GM19328 (cell line): ENCODE results near the gene GPR101.

ENCODE experiments used
- ATAC-seq: cut with Tn5 transposase; IDR thresholded peaks from one replicate; pipeline ENCODE4 v1.9.1; 2021; ENCODE audit warnings: mild to moderate bottlenecking, moderate library complexity; ENCODE audit not compliant: unreplicated experiment

GPR101 gene, protein sequence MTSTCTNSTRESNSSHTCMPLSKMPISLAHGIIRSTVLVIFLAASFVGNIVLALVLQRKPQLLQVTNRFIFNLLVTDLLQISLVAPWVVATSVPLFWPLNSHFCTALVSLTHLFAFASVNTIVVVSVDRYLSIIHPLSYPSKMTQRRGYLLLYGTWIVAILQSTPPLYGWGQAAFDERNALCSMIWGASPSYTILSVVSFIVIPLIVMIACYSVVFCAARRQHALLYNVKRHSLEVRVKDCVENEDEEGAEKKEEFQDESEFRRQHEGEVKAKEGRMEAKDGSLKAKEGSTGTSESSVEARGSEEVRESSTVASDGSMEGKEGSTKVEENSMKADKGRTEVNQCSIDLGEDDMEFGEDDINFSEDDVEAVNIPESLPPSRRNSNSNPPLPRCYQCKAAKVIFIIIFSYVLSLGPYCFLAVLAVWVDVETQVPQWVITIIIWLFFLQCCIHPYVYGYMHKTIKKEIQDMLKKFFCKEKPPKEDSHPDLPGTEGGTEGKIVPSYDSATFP

DNA sequence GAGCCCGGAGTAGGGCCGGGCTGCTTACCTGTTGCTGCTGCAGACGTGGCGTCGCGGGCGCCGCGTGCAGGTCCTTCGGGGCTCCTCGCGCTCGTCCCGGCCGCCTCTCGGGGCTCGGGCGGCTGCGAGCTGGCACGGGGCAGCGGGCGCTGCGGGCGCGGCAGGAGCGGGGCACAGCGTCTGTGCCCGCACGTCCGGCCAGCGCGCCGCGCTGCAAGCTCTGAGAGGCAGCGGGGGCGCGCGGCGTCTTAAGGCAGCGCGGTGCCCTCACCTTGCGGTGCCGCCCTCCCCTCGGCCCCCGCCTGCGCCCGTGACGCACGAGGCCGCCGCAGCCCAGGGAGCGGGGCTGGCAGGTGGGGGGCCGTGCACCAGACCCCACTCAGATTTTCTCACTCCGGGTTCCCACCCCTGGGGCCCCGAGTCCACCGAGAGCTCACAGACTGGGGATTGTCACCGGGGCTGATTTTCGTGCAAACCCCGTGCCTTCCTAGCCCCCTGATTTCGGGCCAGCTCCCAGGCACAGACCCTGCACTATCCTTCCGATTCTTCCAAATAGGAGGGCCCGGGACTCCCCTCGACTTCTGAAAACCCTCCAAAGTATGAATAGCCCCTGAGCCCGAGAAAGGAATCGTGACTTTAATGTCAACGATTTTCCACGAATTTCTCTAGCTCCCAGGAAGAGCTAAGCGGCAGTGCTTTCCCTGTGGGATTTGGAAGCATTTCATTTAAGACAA, at the start of gene GPR101:
GPR101 (minus strand) TSS at position 222 of the 734 bp plus-strand sequence. CDS start 2,321 bp downstream, outside the sequence.
- no peak for ATAC-seq

DNA sequence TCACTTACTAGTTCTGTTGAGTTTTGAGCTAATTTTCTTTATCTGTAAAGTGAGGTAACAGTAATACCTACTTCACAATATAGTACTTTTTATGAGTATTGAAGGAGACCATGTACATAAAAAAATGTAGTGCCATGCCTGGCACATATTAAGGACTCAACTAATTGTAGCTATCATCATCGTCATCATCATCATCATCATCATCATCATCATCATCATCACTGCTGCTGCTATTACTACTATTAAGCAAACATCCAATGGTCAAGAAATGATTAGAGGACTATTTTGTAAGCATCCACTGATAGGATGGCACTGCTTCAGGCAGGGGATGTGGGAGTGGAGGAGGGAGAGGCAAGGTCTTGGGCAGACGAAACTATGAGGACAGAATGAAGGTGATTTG, 47.4 kb upstream of the GPR101 start:
- ATAC-seq: no peak

DNA sequence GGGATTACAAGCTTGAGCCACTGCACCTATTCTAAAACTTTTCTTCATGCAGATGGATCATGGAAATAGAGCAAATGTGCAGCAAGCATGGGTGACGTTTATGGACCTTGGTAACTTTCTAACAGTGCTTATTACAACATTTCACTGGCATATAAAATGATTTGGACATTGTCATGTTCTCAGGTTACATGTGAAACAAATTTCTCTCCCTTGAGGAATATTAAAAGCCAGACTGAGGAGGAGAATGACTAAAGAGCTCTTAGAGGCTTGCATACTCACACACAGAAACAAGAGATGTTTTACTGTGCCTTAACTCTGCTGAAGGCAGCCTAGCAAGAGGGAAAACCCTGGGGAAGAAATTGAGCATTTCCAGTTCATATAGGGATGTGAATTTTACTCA, 38.6 kb upstream of the GPR101 start:
- no peak for ATAC-seq

DNA sequence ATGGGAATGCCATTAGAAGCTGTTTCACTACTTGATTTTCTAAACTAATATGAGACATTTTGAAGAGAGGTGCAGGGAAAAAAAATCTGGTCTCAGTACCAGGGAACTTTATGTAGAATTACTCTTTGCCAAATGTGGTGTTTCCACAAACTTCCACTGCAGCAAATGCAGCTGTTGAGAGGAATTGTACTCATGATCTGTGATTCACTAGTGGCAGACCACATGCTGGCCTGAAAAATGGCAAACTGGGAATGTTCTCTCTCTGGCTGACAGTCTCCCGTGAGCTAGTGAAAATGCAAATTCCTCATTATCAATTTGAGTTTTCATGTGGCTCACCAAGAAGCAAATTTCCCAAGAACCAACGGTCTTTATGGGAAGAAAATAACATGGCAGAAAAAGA, 37.8 kb upstream of the GPR101 start:
- ATAC-seq: no peak

DNA sequence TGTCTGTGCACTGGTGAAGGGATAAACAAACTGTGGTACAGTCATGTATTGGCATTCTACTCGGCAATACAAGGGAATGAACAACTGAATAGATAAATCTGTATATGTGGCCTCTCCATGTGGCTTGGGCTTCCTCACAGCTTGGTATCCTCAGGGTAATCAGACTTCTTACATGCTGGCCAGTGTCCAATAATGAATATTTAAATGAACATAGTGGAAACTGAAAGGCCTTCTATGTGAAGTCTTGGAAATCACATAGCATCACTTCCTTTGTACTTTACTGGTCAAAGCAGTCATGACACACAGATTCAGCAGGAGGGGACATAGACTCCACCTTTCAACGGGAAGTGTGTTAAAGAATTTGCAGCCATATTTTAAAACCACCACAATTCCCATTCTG, 33.4 kb upstream of the GPR101 start:
- no peak for ATAC-seq

DNA sequence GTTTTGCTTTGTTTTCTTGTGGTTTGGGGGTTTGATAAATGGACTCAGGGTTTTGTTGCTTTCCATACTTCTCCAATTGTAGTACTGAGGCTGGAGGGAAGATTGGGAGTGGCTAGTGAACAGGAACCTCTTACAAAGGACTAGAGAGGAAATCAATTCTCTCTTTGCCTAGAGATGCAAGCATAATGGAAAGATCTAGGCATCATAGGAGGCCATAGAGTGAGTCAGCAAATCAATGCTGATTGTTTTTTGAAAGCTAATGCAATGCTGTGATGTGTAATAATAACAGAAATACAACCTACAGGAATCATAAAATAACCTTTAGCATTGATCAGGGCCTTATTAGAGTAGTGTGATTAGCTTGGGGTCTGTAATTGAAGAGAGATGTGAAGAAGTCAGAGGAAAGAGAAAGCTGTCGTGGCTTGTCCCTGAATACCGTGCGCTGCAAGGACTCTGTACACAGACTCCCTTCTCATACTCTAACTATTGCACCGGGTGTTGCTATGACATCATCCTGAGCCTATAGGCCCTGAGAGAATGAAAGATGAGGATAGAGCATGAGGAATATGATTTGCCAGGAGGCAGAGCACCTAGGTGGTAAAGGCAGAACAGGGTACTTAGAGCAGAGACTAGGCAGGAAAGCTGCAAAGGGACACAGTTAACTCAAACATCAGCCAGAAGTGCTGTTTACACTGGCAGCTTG, 29.3 kb upstream of the GPR101 start:
- no peak for ATAC-seq

DNA sequence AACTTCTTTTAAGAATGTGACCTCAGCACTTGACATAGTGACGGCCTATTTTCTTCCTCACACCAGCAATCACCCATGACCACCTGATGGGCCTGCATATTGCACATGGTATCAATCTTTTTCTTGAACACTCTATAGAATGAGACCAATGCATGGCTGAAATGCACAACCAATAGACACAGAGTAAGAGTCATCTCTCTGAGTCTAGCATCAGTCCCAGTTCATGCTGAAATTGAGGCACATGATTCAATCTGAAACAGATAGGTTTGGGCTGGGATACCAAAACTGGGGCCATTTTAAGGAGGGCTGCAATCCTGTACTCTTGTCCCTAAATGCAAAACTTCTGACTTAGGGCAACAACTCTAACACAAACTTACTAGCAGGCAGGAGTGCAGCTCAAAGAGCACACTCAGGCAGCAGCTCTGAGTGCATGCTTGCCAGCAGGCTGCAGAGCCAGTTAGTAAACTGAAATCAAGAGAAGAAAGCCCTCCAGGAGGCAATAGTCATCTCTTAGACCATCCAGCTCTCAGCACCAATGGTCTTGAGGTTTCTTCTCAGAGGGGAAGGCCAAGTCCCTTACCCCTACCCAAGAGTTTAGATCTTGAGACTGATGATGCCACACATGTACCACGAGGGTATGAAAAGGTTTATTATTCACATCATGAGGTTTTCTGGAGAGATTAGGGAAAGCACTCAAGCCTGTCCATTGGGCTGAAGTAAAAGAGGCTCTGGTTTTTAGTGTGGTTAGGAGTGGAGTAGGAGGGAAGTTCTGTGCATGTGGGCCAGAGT, 24.7 kb upstream of the GPR101 start:
- no peak for ATAC-seq

DNA sequence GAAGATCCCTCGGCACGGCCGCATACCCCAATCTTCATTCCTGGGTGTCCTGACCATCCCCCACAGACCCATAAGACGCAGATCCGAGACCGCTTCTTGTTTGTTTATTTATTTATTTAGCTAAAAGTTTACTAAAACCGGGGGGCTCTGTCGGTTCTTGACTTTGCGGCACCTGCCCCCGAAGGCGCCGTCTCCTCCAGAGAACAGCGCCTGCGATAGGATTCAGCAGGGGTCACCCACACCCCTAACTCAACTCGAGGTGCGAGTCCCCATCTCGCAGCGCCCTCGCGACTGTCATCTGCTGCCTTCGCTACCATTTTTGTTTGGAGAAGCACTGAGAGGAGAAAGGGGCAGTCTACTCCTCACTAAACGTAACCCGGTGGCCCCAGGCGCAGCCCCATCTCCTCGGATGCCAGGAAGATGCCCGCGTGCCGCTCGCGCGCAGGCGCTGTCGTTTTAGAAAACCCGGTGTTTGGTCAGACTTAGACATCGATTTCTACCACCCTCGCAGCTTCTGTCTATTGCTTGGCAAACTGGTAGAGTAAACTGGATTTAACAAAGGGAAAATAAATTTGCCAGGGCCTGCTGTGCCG, 18.9 kb upstream of the GPR101 start:
- ATAC-seq: no peak

DNA sequence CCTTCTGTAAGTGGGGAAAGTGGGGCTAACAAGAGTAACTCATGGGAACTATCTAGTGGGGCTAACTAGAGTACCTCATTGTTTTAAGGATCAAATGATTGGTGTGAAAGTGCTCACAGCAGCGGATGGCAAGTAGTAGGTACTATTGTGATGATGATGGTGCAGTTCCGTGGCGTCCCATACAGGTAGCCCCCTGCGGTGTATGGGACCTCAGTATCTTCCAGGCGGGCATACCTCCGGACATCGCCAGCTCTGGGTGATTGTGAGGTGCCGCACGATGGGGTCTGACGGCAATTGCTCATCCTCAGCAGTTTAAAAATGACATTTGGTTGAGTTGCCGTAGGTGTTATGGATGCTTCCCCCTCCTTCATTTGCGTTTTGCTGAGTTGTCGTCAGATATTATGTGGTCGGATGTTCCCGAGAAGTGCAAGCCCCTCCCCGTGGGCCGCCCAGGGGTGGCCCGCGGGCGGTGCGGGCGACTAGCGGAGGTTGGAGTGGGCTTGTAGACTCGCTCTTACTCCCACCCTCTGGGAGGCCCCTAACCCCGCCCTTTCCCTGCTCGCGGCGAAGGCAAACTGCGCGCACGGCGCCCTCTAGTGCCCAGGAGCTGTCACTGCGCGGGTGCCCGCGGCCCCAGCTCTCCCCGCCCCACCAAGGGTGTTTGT, 18.3 kb upstream of the GPR101 start:
- ATAC-seq: peak; percentile 94

DNA sequence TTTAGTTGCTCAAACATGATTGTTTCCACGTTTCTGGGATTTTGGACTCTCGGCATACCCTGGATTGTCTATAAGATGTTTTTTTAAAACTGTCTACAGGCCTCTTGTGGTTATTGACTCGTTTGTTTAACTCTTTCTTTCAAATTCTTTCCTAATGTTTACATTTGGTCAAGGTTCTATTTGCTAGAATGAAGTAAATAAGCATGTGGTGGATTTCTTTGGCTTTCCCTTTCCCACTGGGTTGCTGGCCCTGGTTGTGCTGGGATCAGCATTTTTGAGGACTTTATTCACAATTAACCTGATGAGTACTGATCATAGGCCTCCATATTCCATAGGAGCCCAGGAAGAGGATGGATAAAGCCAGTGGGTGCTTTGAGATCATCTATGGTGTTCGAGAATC, 11.1 kb upstream of the GPR101 start:
- ATAC-seq: no peak

DNA sequence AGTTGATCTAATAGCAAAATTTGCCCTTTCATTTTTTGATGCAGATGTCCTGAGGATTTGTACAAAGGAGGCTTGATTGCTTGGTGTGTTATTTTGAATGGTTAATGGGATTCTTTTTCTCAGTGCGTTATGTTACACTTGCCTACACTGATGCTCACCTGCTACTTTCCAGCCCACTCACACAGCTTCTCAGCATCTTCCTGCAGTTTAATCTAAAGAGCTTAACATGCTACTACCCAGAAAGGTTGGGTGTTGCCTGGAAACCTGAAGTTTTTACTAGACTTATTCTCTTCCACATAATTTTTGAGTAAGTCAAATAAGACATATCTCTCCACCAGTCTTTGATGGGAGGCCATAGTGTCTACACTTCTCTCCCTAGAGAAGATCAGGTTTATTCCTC, 9.9 kb upstream of the GPR101 start:
- ATAC-seq: no peak

DNA sequence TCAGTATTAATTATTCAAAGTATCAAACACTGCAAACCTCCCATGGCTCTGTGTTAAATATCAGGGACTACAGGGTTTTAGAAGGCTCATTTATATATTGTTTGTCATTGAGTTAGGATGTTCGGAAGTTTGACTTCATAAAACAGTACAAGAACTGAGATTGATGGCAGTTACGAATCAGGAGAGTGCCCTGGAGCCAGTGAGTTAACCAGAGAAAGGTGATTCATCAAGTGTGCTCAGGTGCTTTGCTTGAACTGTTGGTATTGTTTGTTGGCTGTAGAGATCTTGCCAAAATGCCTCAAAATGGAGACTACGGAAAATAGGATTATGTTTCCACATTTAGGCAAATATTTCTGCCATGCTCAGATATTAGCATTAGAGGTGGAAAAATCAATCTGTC, 7.5 kb upstream of the GPR101 start:
- ATAC-seq: no peak

DNA sequence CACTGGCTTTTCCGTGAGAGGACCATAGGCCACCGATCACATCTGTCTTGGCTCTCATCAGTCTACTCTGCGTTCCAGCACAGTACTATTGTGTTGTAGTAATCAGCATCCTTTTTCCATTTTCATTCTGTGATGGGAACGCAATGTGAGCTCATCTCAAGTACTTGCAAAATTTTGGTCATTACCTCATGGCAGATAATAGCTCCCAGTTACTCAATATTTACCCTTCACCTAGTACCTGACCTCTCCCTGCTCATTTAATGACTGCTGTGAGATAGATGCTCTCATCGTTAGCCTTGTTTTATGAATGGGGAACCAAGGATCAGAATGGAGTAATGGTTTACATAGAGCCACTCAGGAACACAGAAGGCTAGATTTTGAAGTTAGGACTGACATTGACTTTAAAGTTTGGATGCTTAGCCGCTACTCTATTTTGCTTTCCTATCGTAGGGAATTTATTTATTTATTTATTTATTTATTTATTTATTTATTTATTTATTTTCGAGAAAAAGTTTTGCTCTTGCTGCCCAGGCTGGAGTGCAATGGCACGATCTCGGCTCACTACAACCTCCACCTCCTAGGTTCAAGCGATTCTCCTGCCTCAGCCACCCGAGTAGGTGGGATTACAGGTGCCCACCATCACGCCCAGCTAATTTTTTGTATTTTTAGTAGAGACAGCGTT, 6.5 kb upstream of the GPR101 start:
- ATAC-seq: no peak

DNA sequence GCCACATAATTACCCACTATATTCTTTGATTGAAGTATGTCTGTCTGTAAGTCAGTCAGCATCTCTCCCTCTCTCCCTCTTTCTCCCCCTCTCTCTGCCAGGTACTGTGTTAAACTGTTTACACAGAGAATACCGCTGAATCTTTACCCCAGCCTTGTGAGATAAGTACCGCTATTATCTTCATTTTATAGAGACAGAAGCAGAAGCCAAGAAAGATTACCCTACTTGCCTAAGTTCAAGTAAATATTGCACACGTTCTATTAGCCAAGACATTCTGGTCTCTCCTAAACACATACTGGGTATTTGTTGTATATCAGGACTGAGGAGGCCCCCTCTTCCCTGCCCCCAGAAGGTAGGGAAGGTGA, 695 bp upstream of the GPR101 start:
- ATAC-seq: no peak

DNA sequence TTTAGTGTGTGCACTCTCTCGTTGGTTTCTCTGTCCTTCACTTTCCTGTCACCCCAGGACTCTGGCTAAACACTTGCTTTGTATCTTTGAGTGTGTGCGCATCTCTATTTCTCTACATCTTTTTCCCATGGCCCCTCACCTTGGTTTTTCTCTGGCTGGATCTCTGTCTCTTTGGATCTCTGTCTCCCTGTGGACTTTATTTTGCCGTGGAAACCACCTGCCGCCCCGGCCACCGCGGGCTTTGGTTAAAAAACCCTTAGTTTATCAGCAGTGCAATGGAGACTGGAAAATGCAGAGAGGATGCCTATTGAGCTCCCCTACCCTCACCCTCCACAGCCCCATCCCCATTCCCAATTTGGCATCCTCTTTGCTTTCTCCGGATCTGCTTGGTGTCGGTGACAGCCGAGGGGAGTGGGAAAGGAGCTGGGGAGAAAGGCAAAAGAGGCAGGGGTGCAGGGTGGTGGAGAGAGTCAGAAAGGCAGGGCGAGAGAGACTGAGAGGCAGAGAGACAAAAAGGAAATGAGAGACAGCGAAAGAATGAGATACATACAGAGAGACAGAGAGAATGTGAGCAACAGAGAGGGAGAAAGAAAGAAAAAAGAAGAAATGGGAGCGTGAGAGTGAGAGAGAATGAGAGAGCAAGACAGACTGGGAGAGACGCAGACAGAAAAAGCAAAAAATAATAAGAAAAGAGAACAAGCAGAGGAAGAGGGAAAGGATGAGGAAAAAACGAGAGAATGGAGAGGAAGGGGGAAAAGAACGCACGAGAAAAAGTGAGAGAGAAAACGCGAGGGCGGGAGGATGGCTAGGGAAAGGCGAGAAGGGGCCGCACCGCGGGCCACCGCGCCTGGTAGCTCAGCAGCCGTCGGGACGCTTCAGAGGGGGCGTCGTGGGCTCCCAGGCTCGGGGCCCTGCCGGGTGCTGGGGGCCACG, 688 bp downstream of the GPR101 start:
- ATAC-seq: no peak

DNA sequence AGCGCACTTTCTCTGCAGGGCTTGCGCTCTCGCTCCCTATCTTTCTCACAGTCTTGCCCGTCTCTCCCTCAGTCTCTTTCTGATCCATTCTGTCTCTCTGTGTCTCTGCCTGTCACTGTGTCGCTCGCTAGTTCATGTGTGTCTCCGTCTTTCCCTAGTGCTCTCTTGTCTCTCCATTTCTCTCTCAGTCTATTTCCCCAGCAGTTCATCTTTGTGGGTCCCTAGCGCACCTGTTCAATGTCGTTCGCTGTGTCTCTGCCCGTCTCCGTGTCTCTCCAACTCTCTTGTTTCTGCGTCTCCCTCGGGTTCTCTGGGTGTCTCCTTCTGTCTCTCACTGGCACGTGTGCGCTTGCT, 1.5 kb downstream of the GPR101 start:
- ATAC-seq: no peak

DNA sequence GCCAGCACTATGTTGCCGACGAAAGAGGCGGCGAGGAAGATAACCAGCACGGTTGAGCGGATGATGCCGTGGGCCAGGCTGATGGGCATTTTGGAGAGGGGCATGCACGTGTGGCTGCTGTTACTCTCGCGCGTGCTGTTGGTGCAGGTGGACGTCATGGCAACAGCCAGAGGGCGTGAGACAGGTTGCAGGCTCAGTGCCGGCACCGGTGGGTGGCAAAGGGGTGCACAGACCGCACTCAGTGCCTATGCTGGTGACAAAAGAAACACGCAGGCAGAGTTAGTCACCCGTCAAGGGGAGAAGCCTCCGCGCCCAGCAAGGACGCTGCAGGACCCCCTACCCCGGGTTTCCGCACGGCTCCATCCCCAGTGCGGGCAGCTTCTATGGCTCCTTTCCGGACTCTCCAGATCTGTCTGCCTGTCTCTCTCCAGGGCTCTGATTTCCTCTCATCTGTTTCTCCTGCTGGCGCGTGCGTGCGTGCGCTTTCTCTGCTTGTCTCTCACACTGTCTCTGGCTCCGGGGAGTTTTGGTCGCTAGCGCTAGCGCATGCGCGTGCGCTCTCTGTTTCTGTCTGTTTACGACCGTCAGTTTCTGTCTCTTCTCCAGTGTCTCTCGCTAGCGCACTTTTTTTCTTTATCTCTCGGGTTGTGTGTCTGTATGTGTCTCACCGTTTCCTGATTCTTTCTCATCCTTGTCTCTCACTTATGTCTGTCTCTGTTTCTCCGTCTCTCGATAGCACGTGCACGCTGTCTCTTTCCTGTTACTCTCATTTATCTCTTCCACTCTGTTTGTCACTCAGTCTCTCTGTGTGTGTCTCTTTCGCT, 2.1 kb downstream of the GPR101 start:
- no peak for ATAC-seq

DNA sequence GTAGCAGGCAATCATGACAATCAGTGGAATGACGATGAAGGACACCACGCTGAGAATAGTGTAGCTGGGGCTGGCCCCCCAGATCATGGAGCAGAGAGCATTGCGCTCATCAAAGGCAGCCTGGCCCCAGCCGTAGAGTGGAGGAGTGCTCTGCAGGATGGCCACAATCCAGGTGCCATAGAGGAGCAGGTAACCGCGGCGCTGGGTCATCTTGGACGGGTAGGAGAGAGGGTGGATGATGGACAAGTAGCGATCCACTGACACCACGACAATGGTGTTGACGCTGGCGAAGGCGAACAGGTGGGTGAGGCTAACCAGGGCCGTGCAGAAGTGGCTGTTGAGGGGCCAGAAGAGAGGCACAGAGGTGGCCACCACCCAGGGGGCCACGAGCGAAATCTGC, 2.8 kb downstream of the GPR101 start:
- no peak for ATAC-seq
